LNCAP (cell line): ENCODE measurements around the gene ABCA5.

Source experiments
- TF ChIP-seq, protein P1 (sequence below): fragments of 450-650 bp; IDR thresholded peaks from 2 replicates; pipeline ENCODE4 v1.5.1; 2017; ENCODE audit warnings: mild to moderate bottlenecking

The ABCA5 gene

DNA sequence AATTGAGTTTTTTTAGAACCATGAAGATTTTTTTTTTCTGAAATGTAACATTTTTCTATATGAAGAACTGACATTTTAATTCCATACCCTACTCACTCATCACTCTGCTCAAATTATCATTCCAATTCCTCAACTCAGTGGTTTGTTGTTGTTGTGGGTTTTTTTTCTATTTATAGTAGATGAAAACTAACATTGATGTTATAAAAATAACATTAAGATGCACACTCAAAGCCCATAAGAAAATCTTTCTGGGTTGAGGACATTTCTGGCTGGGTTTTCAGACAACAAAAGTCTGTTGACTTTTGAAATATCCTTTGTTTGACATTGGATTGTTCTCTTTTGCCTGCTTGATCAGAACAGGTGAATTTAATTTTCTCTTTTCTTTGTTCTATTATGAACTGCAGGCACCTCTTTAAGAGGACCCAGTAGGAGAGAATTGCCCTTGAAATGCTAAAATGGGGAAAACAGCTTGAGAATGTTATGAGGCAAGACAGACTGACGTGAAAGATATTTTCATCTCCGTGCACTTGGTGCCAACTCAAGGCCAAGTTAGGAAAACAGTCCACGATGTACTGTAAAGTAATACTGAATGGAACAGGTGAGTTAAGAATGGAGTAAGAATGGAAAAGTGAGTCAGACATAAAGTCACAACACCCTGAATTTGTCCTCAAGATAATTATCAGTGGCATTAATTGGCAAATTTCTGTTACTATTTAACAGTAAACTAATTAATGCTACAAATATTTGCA, 16.1 kb upstream of the ABCA5 start:
- TF ChIP-seq, protein P1, sequence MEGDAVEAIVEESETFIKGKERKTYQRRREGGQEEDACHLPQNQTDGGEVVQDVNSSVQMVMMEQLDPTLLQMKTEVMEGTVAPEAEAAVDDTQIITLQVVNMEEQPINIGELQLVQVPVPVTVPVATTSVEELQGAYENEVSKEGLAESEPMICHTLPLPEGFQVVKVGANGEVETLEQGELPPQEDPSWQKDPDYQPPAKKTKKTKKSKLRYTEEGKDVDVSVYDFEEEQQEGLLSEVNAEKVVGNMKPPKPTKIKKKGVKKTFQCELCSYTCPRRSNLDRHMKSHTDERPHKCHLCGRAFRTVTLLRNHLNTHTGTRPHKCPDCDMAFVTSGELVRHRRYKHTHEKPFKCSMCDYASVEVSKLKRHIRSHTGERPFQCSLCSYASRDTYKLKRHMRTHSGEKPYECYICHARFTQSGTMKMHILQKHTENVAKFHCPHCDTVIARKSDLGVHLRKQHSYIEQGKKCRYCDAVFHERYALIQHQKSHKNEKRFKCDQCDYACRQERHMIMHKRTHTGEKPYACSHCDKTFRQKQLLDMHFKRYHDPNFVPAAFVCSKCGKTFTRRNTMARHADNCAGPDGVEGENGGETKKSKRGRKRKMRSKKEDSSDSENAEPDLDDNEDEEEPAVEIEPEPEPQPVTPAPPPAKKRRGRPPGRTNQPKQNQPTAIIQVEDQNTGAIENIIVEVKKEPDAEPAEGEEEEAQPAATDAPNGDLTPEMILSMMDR = no peak

DNA sequence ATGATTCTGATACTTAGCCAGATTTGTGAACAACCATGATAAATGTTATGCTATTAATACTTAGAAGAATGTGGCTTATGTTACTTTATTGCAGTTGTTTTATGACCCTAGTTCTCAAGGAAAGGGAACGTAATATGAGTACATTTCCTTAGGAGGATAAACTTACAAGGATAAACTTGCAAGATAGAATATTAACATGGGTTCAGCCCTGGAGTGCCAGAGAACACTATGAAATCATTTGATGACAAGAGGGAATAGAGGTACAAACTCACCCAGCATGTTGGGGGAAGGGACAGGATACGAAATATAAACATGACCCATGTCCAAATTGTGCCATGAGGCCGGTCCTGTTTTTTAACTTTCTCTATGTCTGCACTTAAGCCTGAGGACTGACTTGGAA, 13.0 kb upstream of the ABCA5 start:
- TF ChIP-seq, protein P1 = no peak

DNA sequence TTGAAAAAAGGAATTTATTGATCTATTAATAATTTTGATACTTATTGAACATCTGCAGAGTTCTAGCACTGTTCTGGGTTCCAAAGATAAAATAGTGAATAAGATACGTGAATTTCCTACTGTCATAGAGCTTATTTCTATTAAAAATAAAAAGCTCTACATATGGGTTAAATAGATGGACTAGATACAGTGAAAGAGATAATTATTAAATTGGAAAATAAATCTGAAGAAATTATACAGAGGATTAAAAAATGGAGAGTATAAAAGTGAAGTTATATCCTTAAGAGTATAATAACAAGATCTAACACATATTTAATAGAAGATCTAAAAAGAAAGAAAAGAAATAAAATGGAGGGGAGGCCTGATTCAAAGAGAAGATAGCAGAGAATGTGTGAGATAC, 10.1 kb upstream of the ABCA5 start:
- TF ChIP-seq, protein P1 = no peak

DNA sequence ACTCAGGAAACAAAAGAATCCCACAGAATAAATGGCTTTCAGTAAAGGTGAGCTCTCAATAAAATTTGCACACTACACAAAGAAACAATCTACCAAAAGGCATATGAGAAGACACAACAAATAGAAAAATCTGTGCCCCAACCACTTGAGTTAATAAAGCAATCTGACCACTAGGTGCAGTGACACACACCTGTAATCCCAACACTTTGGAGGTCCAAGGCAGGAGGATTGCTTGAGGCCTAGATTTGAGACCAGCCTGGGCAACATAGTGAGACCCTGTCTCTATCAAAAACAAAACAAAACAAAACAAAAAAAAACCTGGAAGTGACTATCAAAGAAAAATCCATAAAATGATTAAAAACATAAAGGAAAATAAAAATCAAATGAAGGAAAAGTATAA, 9.6 kb upstream of the ABCA5 start:
- TF ChIP-seq, protein P1 = no peak

DNA sequence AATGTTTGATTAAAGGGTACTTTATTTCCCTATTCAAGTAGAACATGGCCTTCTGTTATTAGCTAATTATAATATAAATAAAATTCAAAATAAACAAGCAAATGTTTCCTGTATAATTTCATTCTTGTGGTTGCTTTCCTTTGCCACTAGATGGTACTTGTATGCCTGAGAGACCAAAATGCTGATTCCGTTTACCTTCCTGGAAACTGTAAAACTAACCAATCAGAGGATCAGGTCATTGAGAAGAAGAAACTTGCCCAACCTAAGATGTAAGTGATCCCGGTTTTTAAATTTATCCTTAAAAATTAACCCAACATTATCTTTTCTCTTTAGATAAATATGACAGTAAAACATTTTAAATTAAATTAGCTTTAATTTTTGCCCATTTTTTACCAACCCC, 8.1 kb upstream of the ABCA5 start:
- TF ChIP-seq, protein P1 = peak; percentile 62

DNA sequence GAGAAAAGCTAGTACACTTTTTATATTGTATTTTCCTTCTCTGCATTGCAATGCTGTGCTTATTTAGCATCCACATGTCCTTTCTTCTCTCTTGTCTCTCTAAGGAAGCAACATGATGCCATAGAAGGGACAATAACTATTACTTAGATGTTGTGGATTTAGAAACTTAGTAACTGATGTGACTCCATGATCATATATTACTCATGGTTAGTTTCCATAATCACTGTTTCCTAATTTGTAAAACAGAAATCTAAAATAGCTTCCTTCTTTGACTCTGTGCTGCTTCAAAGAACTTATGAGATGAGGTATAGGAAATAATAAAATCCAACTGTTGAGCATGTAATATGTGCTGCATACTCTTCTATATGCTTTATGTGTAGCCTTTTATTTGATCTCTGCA, 6.6 kb upstream of the ABCA5 start:
- TF ChIP-seq, protein P1 = no peak

DNA sequence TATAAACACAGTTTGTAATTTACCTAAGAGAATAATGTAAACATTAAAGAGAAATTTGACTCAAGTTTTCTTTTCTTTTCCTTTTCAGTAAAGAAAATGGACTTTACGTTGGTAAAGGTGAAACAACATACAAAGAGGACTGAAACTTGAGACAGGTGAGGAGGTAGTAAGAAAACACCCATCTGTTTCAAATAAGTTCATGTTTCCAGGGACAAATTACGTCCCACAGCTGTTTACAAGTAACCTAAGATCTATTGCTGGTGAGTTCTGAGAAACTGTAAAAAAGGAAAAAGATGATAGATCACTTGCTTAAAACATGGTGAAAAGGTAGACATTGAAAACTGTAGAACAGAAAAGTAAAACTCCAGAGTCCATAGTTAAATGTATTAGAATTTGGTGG, 4.8 kb upstream of the ABCA5 start:
- TF ChIP-seq, protein P1 = no peak
